Mucosa of rectum (tissue), 2 donors: ENCODE measurements around the gene FBRS.

Source experiments
- H3K27ac ChIP-seq, 2 donors: one replicate each; pipeline ENCODE4 v1.7.0; 2013; ENCODE audit warnings: inconsistent platforms in 2 of 2, low read depth in 2 of 2, low read length in 2 of 2
- H3K27me3 ChIP-seq, 2 donors: one replicate each; pipeline ENCODE4 v1.7.0; 2013; ENCODE audit warnings: low read length in 2 of 2; ENCODE audit not compliant: control insufficient read depth in 2 of 2, insufficient read depth in 2 of 2
- H3K36me3 ChIP-seq, 2 donors: one replicate each; pipeline ENCODE4 v1.7.0; 2013; ENCODE audit warnings: low read length in 2 of 2; ENCODE audit not compliant: control insufficient read depth in 2 of 2, insufficient read depth in 2 of 2
- H3K4me1 ChIP-seq, 2 donors: one replicate each; pipeline ENCODE4 v1.7.0; 2013; ENCODE audit warnings: low read length in 2 of 2, mild to moderate bottlenecking in 1 of 2; ENCODE audit not compliant: control insufficient read depth in 2 of 2, insufficient read depth in 2 of 2
- H3K4me3 ChIP-seq, 2 donors: one replicate each; pipeline ENCODE4 v1.7.0; 2013; ENCODE audit warnings: low read length in 2 of 2
- H3K9ac ChIP-seq, 2 donors: one replicate each; pipeline ENCODE4 v1.7.0; 2013; ENCODE audit warnings: low read length in 2 of 2, low read depth in 1 of 2, mild to moderate bottlenecking in 1 of 2
- H3K9me3 ChIP-seq, 2 donors: one replicate each; pipeline ENCODE4 v1.7.0; 2013; ENCODE audit warnings: low read length in 2 of 2; ENCODE audit not compliant: control insufficient read depth in 2 of 2
- donor health status: healthy.
- donor health status: Normal muscosa, but diverticular disease.

FBRS gene

GRCh38 chr16:30663820-30664219 is 5.6 kb downstream of the FBRS start:
- Histone ChIP-seq H3K27ac (no peak overlapping the region), H3K4me1 (peaks cover 25 to 32% of the 10 kb centered on the region in 2 donors), H3K36me3 (peaks cover 62 to 68% of the 10 kb centered on the region in 2 donors), H3K4me3 (no peak overlapping the region), H3K9me3 (no peaks in the 10 kb centered on the region), H3K9ac (no peak overlapping the region), H3K27me3 (no peaks in the 10 kb centered on the region)

DNA sequence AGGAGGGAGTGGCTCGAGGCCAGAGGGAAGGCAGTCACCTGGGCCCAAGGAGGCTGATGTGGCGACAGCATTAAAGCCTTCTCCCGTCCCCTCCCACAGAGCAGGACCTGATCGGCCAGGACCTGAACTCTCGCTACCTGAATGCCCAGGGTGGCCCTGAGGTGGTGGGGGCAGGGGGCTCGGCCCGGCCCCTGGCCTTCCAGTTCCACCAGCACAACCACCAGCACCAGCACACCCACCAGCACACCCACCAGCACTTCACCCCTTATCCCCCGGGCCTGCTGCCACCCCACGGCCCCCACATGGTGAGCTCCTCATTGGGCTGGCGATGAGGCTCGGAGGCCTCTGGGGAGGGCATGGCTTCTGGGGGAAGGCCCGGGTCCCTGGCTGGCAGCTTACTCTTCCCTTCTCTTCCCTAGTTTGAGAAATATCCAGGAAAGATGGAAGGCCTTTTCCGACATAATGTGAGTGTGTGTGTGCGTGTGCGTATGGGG is 6.4 kb downstream of the FBRS start:
- Histone ChIP-seq H3K4me3 (no peak overlapping the region), H3K27me3 (no peaks in the 10 kb centered on the region), H3K4me1 (peaks cover 25 to 32% of the 10 kb centered on the region in 2 donors), H3K9me3 (no peaks in the 10 kb centered on the region), H3K27ac (no peak overlapping the region), H3K9ac (no peak overlapping the region), H3K36me3 (peaks cover 68 to 73% of the 10 kb centered on the region in 2 donors)

DNA sequence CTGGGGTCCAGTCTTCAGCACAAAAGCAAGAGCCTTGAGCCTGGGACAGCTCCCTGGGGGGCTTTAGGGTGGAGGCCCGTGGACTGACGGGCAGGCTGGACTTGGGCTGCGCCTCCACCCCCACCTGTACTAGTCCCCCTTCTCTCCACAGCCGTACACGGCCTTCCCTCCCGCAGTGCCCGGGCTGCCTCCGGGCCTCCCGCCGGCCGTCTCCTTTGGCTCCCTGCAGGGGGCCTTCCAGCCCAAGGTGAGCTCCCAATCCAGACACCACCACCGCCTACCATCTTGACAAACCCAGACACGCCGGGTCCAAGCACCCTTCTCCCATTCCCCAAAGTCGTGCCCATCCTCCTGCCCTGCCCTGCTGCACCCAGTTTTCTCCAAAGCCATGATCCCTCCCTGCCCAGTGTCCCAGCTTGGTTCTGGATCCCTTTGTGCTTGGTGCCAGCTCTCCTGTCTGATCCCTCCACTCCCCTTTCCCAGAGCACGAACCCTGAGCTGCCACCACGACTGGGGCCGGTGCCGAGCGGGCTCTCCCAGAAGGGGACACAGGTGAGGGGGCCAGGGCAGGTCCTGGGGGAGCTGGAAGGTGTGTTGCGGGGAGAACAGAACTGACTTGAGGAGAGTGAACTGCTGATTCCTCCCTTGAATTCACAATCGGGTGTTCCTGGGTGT is 7.1 kb downstream of the FBRS start:
- Histone ChIP-seq H3K4me3 (no peak overlapping the region), H3K36me3 (peaks cover 74 to 78% of the 10 kb centered on the region in 2 donors), H3K27me3 (no peaks in the 10 kb centered on the region), H3K9me3 (no peaks in the 10 kb centered on the region), H3K9ac (no peak overlapping the region), H3K4me1 (peaks cover 19 to 27% of the 10 kb centered on the region in 2 donors), H3K27ac (no peak overlapping the region)

DNA sequence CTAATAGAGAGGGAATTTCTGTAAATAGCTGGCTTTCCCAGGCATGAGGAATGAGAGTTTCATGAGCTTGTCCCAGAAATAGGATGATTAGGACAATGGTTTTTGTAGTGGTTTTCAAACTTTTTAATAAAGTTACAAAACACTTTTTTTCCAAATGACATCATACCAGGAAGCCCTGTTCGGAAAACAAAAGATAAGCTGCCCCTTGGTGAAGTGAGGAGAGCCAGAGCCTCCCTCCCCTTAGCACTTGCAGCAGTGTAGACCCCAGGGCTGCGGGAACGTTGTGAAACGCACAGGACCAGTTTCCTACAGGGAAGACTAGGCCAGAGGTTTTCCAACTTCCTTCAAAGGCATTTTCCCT is 7.6 kb downstream of the FBRS start:
- Histone ChIP-seq H3K27ac (no peak overlapping the region), H3K36me3 (peaks cover 76 to 78% of the 10 kb centered on the region in 2 donors), H3K9me3 (no peaks in the 10 kb centered on the region), H3K4me1 (peaks cover 14 to 21% of the 10 kb centered on the region in 2 donors), H3K9ac (no peak overlapping the region), H3K27me3 (no peaks in the 10 kb centered on the region), H3K4me3 (no peak overlapping the region)

DNA sequence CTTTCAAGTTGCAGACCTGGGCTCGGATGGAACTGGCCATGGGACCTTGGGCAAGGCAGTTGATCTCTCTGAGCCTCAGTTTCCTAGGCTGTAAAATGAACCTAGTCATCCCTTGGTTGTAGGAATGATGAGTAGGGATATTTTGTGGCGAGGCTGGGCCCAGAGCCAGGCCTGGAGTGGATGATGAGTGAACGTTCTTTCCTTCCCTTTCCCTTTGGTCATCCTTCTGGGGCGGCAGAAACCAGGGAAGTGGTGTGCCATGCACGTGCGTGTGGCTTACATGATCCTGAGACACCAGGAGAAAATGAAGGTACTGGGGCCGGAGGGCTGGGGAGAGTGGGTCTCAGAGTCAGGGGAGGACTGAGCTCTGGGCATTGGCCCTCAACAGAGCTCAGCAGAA is 8.4 kb downstream of the FBRS start:
- peaks cover 70 to 73% of the 10 kb centered on the region in 2 donors for H3K36me3 ChIP-seq
- peaks cover 5 to 13% of the 10 kb centered on the region in 2 donors for H3K4me1 ChIP-seq
- no peaks in the 10 kb centered on the region for H3K27me3 ChIP-seq
- no peak overlapping the region for H3K4me3 ChIP-seq
- H3K27ac ChIP-seq = no peak overlapping the region
- H3K9me3 ChIP-seq = no peaks in the 10 kb centered on the region
- no peak overlapping the region for H3K9ac ChIP-seq

DNA sequence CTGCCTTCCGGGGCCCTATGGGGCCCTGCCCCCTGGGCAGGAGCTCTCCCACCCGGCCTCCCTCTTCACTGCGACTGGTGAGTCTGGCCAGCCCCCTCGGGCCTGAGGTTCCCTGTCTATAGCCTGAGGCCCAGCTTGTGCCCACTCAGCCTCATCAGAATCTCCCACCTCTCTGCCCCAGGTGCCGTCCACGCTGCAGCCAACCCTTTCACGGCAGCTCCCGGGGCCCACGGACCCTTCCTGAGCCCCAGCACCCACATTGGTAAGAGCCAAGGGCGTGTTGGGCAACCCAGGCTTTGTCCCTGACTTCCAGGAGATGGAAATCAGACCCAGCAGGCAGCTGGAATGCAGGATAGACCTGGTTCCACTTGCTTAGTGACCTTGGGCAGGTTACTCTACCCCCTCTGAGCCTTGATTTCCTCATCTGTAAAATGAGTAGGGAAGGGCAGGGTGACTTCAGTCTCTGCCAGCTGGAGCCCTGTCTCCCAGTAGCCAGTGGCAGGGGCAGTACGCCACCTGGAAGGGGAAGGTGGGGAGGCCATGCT is 9.2 kb downstream of the FBRS start:
- Histone ChIP-seq H3K36me3 (peaks cover 65 to 67% of the 10 kb centered on the region in 2 donors), H3K27me3 (no peaks in the 10 kb centered on the region), H3K9ac (no peak overlapping the region), H3K4me3 (no peak overlapping the region), H3K9me3 (no peaks in the 10 kb centered on the region), H3K4me1 (peaks cover 0 to 7% of the 10 kb centered on the region in 2 donors), H3K27ac (no peak overlapping the region)

DNA sequence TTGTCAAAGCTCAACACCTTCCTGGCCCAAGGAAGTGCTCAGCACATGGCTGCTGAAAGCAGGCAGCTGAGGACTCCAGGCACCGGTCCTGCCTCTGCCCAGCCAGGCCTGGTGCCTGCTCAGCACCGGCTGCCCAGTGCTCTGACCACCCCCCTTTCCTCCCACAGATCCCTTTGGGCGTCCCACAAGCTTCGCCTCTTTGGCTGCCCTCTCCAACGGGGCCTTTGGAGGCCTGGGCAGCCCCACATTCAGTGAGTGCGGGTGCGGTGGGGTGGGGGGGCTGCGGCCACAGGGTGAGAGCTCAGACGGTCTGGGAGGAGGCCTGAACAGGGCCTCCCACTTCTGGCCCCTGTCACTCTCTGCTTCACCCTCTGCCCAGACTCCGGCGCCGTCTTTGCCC is 10.2 kb downstream of the FBRS start:
- Histone ChIP-seq H3K4me3 (no peak overlapping the region), H3K27me3 (no peaks in the 10 kb centered on the region), H3K9ac (no peak overlapping the region), H3K27ac (no peak overlapping the region), H3K9me3 (no peaks in the 10 kb centered on the region), H3K36me3 (peaks cover 56 to 58% of the 10 kb centered on the region in 2 donors), H3K4me1 (peaks cover 0 to 3% of the 10 kb centered on the region in 2 donors)

DNA sequence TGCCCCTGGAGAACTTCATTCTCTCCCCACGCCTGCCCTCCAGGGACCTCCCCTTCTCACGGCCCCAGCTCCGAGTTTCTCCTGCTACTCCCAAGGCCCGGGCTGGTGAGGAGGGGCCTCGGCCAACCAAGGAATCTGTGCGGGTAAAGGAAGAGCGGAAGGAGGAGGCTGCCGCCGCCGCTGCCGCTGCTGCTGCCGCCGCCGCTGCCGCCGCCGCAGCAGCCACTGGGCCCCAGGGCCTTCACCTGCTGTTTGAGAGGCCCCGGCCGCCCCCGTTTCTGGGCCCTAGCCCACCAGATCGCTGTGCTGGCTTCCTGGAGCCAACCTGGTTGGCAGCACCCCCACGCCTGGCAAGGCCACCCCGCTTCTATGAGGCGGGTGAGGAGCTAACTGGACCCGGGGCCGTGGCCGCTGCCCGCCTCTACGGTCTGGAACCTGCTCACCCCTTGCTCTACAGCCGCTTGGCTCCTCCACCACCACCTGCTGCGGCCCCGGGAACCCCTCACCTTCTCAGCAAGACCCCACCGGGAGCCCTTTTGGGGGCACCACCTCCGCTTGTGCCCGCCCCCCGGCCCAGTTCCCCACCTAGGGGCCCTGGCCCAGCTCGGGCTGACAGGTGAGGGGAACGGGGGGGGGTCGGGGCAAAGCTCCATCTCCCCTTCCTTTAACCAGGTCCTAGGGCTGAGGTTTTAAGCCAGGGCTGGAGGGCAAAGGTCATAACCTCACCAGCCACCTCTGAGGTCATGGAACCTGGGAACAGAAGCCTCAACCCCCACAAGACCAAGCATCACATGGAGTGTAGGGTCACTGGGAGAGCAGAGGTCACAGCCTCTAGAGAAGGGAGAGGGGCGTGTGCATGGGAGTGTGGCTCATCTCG is 11.0 kb downstream of the FBRS start:
- H3K36me3 ChIP-seq = peaks cover 49 to 52% of the 10 kb centered on the region in 2 donors
- H3K4me1 ChIP-seq = no peaks in the 10 kb centered on the region
- H3K27ac ChIP-seq = no peak overlapping the region
- H3K4me3 ChIP-seq = no peak overlapping the region
- no peak overlapping the region for H3K9ac ChIP-seq
- H3K27me3 ChIP-seq = no peaks in the 10 kb centered on the region
- no peaks in the 10 kb centered on the region for H3K9me3 ChIP-seq

- peaks cover 41 to 44% of the 10 kb centered on the region in 2 donors for H3K36me3 ChIP-seq
Measured at GRCh38 chr16:30669903-30670824, 11.9 kb downstream of the FBRS start.

More at GRCh38 chr16:30669903-30670824, 11.9 kb downstream of the FBRS start:
- no peaks in the 10 kb centered on the region for H3K9me3 ChIP-seq
- no peaks in the 10 kb centered on the region for H3K27me3 ChIP-seq
- no peaks in the 10 kb centered on the region for H3K4me1 ChIP-seq
- H3K9ac ChIP-seq = no peak overlapping the region
- H3K4me3 ChIP-seq = no peak overlapping the region
- no peak overlapping the region for H3K27ac ChIP-seq
